ENCODE results near the gene KAT8.

KAT8 gene

DNA sequence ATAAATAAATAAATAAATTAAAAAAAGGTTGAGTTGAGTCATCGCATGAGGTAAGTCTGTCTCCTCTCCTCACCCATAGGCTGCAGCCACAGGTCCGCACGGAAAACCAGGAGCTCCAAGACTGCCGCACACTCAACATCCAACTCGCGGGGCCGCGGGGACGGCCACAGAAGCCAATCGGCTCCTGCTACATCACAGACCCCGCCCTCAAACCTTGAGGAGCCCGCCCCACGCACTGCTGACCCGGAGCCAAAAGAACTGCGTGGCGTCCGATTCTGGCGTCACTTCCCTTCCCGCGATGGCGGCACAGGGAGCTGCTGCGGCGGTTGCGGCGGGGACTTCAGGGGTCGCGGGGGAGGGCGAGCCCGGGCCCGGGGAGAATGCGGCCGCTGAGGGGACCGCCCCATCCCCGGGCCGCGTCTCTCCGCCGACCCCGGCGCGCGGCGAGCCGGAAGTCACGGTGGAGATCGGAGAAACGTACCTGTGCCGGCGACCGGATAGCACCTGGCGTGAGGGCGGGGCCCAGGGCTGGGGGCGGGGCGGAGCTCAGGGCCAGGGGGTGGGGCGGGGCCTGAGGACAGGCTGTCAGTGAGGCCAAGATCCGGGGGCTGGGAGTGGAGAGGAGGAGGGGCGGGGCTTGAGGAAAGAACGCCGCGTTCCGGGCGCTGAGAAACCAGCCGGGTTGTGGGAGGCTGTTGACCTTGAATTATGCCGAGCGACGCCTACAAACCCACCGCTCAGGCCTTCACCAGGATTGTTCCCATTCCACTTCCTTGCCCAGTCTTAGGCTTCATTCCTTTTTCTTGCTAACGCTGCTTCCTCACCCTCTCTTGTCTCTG lies at the start of gene KAT8:
TSS of gene KAT8 (plus strand) at position 281 of the 839 bp plus-strand sequence. CDS start at position 299, 18 bp downstream.
- DNase-seq = peak; percentile 97

DNA sequence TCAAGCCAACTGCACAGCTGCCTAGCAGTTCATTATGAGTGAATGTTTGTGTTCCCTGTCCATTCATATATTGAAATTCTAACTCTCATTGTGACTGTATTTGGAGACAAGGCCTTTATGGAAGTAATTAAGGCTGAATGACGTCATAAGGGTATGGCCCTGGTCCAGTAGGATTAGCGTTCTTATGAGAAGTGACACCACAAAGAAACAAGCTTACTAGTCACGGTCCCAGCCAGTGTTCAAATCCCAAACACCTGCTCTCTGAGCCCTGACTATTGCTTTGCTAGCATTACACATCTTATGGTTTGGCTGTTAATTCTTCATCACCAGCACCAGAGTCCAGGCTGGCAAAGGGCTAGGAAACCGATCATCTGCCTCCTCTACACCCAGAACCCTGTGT lies 45.6 kb upstream of the KAT8 start:
- DNase-seq = no peak

DNA sequence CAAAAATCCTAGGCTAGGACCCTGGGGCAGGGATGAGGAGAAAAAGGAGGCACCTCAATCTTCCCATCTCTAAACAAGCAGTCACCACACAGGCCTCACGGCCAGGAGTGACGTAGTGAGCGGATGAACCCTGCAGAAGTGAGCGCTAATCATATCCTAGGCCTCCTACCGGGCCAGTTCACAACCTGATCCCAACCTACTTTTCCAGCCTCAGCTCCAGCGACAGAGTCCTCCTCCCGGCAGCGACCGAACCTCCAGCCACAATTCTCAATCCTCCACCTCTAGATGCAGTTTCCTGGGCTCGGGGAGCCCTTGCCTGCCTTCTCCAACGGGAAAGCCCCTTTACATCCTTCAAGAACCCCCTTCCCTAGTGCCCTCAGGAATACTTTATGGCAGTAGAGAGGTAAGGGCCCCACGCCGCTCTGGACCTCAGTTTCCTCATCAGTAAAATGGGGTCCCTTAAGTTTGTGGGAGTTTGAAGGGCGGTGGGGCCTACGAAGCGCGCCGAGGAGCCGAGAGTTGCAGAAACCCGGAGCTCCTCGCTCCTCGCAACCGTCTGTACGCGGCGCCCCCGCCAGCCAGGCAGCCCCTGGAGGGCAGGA lies 44.8 kb upstream of the KAT8 start:
- DNase-seq = no peak

DNA sequence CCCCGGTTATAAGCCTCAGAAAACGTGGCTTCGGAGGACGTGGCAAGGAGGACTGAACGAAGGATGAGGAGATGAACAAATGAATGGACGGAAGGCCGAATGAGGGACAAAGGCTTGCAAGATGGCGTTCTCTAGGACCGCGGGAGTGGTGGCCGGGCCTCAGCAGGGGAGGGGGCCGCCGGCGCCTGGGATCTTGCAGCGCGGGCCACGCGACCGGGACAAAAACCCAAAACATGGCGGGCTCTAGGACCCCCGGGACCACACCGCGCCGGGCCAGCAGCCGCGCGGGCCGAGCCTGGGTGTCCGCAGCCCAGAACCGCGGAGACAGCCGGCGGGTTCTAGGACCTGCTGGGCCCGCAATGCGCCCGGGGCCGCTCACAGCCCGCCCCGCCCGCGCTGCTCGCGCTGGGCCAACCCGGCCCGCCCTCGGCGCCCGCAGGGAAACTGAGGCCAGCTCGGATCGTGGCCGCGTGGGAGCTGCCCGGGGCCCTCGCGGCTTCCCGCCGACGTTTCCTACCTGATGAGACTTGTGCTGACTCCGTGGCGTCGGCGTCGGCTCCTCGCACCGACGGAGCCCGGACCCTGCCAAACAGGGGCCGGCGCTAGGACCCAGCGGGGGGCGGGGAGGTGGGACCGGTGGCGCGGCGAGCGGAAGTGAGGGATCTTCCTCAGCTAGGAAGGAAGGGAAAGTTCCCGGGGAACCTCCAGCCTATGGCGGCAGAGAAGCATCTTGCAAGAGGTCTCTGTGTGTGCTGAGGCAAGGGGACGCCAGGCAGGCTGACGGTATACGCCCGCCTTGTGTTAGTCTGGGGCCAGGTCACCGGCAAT lies 44.1 kb upstream of the KAT8 start:
- DNase-seq = peak; percentile 87

DNA sequence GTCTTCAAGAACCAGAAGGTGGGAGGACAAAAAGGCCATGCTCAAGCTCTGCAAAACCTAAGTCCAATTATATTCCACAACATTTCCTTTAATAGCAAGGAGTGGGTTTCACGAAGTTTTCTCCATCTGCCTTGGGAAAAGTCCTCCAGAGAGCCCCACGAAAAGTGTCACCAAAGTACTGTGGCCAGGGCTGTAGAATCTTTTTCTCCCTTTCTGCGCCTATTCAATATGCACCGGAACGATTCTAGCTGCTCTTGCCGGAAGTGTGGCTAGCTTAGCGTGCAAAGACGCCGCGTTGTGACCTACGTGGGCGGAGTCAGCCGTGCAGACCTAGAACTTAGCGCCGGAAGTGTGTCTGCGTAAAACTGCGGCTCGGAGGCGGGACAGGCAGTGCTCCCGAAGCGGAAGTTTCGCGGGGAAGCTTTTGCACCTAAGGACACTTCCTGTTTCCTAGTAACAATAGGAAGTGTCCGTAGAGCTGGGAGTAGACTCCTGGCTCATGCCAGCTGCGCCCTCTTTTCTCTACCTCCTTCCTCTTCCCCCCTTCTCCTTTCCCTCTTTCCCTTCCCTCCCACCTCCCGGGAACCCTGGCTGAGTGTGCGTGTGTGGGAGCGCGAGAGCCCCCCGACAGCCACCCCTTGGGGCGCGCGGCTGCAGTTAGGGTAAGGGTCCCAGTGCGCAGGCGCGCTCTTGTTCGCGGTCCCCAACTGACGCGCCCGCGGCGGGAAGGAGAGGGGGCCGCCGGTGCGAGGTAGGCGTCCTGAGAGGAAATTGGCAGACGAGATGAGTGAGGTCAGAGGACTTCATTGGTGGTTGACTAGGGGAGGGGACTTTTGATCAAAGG lies 43.3 kb upstream of the KAT8 start, which contains the start of the genes ZNF646 and ZNF668:
TSS of gene ZNF646 (plus strand) at position 453 of the 844 bp plus-strand sequence. CDS start 1,903 bp downstream, outside the sequence.
TSS of gene ZNF668 (minus strand) at position 271 of the 844 bp plus-strand sequence. CDS start 9,781 bp downstream, outside the sequence.
- DNase-seq = peak; percentile 98

DNA sequence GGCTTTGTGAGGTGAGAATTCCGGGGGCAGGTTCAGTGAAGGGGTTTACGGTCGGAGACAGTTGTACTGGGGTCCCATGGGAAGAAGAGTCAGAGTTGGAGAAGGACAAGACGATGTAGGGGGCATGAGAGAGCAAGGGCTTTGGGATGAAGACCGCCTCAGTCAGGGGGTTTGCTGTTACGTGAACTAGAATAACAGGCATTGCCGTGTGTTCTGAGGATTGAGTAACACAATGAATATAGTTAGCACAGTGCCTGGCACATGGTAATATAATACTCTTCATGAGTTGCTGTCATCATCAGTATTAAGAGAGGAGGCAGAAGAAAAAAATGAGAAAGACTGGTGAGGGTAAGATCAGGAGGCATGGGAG lies 42.7 kb upstream of the KAT8 start:
- no peak for DNase-seq

DNA sequence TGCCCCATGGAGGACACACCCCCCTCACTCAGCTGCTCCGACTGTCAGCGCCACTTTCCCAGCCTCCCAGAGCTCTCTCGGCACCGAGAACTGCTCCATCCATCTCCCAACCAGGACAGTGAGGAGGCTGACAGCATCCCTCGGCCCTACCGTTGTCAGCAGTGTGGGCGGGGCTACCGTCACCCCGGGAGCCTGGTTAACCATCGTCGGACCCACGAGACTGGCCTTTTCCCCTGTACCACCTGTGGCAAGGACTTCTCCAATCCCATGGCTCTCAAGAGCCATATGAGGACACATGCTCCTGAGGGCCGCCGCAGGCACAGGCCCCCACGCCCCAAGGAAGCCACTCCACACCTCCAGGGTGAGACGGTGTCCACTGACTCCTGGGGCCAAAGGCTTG lies 41.1 kb upstream of the KAT8 start:
- no peak for DNase-seq

DNA sequence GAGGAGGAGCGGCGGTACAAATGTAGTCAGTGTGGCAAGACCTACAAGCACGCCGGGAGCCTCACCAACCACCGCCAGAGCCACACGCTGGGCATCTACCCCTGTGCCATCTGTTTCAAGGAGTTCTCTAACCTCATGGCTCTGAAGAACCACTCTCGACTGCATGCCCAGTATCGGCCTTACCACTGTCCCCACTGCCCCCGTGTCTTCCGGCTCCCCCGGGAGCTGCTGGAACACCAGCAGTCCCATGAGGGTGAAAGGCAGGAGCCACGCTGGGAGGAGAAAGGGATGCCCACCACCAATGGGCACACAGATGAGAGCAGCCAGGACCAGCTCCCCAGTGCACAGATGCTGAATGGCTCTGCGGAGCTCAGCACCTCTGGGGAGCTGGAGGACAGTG lies 40.4 kb upstream of the KAT8 start:
- no peak for DNase-seq

DNA sequence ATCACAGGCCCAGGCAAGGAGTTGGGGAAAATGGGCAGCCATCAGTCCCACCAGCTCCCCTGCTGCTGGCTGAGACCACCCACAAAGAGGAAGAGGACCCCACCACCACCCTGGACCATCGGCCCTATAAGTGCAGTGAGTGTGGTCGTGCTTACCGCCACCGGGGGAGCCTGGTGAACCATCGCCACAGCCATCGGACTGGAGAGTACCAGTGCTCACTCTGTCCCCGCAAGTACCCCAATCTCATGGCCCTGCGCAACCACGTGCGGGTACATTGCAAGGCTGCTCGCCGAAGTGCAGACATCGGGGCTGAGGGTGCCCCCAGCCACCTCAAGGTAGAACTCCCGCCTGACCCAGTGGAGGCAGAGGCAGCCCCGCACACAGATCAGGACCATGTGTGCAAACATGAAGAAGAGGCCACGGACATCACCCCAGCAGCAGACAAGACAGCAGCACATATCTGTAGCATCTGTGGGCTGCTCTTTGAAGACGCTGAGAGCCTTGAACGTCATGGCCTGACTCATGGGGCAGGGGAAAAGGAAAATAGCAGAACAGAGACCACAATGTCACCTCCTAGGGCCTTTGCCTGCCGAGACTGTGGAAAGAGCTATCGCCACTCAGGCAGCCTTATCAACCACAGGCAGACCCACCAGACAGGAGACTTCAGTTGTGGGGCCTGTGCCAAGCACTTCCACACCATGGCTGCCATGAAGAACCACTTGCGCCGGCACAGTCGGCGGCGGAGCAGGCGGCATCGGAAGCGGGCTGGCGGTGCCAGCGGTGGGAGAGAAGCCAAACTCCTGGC lies 39.7 kb upstream of the KAT8 start:
- DNase-seq = no peak

DNA sequence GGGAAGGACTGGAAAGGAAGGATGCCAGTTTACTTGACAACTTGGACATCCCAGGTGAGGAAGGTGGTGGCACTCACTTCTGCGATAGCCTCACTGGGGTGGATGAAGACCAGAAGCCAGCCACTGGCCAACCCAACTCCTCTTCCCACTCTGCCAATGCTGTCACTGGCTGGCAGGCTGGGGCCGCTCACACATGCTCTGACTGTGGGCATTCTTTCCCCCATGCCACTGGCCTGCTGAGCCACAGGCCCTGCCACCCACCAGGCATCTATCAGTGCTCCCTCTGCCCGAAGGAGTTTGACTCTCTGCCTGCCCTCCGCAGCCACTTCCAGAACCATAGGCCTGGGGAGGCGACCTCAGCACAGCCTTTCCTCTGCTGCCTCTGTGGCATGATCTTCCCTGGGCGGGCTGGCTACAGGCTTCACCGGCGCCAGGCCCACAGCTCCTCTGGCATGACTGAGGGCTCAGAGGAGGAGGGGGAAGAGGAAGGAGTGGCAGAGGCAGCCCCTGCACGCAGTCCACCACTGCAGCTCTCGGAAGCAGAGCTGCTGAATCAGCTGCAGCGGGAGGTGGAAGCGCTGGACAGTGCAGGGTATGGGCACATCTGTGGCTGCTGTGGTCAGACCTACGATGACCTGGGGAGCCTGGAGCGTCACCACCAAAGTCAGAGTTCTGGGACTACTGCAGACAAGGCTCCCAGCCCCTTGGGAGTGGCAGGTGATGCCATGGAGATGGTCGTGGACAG lies 38.7 kb upstream of the KAT8 start:
- no peak for DNase-seq

DNA sequence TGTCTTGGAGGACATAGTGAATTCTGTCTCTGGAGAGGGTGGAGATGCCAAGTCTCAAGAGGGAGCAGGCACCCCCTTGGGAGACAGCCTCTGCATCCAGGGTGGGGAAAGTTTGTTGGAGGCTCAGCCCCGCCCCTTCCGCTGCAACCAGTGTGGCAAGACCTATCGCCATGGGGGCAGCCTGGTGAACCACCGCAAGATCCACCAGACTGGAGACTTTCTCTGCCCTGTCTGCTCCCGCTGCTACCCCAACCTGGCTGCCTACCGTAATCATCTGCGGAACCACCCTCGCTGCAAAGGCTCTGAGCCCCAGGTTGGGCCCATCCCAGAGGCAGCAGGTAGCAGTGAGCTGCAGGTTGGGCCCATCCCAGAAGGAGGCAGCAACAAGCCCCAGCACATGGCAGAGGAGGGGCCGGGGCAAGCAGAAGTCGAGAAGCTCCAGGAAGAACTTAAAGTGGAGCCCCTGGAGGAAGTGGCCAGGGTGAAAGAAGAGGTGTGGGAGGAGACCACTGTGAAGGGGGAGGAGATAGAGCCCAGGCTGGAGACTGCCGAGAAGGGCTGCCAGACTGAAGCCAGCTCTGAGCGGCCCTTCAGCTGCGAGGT lies 38.0 kb upstream of the KAT8 start:
- DNase-seq = no peak

DNA sequence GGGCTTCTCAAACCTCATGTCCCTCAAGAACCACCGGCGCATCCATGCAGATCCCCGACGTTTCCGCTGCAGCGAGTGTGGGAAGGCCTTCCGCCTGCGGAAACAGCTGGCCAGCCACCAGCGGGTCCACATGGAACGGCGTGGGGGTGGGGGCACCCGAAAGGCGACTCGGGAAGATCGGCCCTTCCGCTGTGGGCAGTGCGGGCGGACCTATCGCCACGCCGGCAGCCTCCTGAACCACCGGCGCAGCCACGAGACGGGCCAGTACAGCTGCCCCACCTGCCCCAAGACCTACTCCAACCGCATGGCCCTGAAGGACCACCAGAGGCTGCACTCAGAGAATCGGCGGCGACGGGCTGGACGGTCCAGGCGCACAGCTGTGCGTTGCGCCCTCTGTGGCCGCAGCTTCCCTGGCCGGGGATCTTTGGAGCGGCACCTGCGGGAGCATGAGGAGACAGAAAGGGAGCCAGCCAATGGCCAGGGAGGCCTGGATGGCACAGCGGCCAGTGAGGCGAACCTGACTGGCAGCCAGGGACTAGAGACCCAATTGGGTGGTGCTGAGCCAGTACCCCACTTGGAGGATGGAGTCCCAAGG lies 37.3 kb upstream of the KAT8 start:
- no peak for DNase-seq

DNA sequence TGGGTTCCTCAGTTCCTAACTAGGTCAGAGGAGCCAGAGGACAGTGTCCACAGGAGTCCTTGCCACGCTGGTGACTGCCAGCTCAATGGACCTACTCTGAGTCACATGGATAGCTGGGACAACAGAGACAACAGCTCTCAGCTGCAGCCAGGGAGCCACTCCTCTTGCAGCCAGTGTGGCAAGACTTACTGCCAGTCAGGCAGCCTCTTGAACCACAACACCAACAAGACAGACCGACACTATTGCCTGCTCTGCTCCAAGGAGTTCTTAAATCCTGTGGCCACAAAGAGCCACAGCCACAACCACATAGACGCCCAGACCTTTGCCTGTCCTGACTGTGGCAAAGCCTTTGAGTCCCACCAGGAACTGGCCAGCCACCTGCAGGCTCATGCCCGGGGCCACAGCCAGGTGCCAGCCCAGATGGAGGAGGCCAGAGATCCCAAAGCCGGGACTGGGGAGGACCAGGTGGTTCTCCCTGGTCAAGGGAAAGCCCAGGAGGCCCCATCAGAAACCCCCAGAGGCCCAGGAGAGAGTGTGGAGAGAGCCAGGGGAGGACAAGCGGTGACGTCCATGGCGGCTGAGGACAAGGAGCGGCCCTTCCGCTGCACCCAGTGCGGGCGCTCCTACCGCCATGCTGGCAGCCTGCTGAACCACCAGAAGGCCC lies 36.6 kb upstream of the KAT8 start:
- DNase-seq = no peak

DNA sequence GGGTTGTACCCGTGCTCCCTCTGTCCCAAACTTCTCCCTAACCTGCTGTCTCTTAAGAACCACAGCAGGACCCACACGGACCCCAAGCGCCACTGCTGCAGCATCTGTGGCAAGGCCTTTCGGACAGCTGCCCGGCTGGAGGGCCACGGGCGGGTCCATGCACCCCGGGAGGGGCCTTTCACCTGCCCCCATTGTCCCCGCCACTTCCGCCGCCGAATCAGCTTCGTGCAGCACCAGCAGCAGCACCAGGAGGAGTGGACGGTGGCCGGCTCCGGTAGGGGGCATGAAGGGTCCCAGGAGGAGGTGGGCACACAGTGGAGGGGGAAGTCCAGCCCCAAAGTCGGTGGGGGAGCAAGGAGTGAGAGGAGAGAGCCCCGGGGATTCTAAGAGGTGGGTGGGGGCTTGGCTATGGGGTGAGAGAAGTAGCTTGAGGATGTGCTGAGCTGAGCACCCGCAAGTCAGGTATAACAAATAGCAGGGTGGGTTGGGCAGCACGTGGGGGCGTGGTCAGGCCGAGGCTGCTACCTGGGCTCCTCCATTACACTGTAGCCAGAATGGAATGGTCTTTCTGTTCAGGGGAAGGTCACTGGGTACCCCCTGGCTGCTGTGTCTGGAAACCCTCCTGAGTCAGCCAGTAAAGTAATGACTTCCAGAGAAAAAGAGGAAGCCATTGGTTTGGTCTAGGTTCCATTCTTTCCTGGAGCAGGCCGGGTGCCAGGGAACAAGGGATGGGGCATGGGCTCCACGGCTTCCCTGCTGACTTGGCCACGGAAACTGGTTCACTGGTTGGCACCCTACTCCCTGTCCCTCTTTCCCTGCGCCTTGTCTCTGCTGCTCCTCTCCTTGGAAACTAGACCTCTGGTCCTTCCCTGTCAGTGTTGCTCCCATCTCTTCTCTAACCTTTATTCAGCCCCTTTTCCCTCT lies 35.8 kb upstream of the KAT8 start:
- no peak for DNase-seq

DNA sequence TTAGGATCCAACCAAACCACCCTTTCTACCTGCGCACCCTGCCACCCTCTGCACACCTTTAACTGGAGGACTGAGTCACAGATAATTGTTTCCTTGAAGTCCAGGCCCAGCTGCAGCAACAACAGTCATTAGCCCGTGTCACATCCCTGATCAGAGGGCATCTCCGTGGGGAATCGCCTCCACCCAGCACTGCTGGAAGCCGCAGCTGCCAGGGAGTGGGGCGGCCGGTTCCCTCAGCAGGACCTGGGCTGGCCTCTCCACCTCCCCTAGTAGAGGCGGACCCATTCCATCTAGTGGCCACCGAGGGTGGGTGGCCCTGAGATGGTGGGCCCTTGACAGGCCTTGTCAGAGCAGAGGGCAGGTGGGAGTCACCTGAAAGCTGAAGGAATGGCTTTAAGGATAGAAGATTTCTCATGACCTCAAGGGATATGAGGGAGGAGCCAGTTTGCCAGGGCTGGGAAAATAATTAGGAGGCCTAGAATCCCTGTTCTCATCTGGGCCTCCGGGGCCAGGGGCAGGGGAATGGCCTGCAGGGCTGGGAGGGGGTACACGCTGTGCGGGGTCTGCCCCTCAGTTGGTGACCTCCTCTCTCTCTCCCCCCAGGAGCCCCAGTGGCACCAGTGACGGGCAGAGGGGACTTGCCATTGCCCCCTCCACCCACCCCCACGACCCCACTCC lies 35.0 kb upstream of the KAT8 start:
- DNase-seq = no peak

DNA sequence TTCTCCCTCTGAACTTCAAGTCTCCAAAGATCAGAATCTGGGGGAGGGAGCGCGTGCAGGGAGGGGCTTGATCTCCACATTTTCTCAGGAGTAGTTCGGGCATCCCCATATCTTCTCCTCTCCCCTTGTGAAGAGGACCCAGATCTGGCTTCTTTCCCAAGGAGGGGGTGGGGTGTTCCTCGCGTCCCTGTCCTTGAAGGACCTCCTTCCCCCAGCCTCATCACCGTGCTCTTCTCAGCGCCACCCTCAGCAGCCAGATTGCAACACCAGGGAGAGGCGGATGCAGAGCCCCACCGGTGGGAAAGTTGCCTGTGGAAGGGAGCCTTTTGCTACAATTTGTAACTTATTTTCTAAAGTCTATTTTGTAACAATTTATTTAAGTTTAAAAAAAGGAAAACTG lies 34.4 kb upstream of the KAT8 start:
- no peak for DNase-seq

DNA sequence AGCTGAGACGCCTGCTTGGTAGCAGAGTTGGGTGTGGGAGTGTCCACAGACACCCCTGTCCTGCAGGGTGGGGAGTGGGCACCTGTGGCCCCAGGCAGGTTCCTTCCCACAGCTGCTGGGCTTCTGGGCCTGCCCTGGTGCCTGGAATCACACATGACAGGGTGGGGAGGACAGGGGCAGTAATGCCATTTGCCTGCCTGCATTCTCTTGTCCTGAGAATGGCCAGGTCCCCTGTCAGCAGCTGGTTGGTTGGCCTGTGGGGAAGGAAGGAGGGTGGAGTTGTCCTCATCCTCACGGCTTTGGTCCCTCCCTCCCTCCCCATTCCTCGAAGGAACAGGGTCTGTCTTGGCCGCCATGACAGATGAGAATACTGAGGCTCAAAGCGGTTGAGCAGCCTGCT lies 33.9 kb upstream of the KAT8 start:
- no peak for DNase-seq

DNA sequence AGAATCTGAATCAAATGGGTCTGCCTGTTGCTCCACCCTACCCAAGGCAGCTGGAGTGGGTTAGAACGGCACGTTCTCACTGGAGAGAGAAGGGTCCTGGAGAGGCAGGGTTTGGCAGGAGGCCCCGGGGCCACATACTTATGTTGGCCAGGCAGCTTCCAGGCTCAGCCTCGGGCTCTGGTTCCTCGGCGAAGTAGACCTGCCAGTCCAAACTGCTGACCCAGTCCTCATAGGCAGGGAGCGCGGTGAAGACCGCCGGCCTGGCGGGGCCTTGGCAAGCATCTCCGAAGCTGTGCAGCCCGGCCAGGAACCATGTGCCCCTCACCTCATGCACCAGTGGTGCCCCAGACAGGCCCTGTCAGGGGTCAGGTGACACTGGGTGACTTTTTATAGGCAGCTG lies 33.5 kb upstream of the KAT8 start:
- DNase-seq = no peak

Data from NK-92 treated with Interleukin-12 subunit alpha and Interleukin-12 subunit beta, amount 100 ng/mL, for 24 hours (cell line).